ENCODE data around the gene PREX1. TPM values are rescaled to one million over a fixed set of nuclear protein-coding genes. Genes with fewer than 3 reads are reported as not detected.

The PREX1 gene
- total RNA-seq, 1 experiment from 2014 or later, result 20.0 TPM

GRCh38 chr20:48679599-48679998 lies 148.2 kb downstream of the PREX1 start:
- Histone ChIP-seq H3K4me1 (ENCODE audit: control insufficient read depth, insufficient read depth, low read length) (no peaks in the 10 kb centered on the region), H3K9me3 (ENCODE audit: control insufficient read depth, insufficient read depth, low read depth, low read length) (no peaks in the 10 kb centered on the region), H3K27ac (ENCODE audit: low read length) (no peak overlapping the region), H3K27me3 (ENCODE audit: control insufficient read depth, insufficient read depth, low read length) (no peaks in the 10 kb centered on the region), H3K4me3 (ENCODE audit: low read depth in 2 of 2, low read length in 2 of 2) (no peak overlapping the region), H3K36me3 (ENCODE audit: control insufficient read depth, insufficient read depth, low read length) (no peaks in the 10 kb centered on the region)
- intact Hi-C loops (cut with micrococcal nuclease; ENCODE audit: unreplicated experiment) (no loop called here), in situ Hi-C loops (cut with HindIII; ENCODE audit: low pct_unique_long_range_greater_than_20kb, low sequenced_read_pairs) (no loop called here)
- POLR2A ChIA-PET, result no interaction called here
- no peak for TF ChIP-seq TCF7L2 (IDR thresholded peaks at IDR 0.05; ENCODE audit: low read depth, low read length)
- TF ChIP-seq, protein P1, sequence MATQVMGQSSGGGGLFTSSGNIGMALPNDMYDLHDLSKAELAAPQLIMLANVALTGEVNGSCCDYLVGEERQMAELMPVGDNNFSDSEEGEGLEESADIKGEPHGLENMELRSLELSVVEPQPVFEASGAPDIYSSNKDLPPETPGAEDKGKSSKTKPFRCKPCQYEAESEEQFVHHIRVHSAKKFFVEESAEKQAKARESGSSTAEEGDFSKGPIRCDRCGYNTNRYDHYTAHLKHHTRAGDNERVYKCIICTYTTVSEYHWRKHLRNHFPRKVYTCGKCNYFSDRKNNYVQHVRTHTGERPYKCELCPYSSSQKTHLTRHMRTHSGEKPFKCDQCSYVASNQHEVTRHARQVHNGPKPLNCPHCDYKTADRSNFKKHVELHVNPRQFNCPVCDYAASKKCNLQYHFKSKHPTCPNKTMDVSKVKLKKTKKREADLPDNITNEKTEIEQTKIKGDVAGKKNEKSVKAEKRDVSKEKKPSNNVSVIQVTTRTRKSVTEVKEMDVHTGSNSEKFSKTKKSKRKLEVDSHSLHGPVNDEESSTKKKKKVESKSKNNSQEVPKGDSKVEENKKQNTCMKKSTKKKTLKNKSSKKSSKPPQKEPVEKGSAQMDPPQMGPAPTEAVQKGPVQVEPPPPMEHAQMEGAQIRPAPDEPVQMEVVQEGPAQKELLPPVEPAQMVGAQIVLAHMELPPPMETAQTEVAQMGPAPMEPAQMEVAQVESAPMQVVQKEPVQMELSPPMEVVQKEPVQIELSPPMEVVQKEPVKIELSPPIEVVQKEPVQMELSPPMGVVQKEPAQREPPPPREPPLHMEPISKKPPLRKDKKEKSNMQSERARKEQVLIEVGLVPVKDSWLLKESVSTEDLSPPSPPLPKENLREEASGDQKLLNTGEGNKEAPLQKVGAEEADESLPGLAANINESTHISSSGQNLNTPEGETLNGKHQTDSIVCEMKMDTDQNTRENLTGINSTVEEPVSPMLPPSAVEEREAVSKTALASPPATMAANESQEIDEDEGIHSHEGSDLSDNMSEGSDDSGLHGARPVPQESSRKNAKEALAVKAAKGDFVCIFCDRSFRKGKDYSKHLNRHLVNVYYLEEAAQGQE (IDR thresholded peaks at IDR 0.05; ENCODE audit: insufficient read depth in 1 of 2, low read depth in 2 of 2, low read length in 1 of 2), result no peak
- no TSS peak for BruUV-seq (replicated peaks)
- DNase-seq (ENCODE audit: low read depth, low spot score) (no peak), ATAC-seq (no peak; the same call in 1 of the 2 replicates)
- CTCF ChIA-PET, result no interaction called here

GRCh38 chr20:48679011-48679410 lies 148.8 kb downstream of the PREX1 start:
- Histone ChIP-seq H3K9me3 (ENCODE audit: control insufficient read depth, insufficient read depth, low read depth, low read length) (no peaks in the 10 kb centered on the region), H3K4me3 (ENCODE audit: low read depth in 2 of 2, low read length in 2 of 2) (no peak overlapping the region), H3K4me1 (ENCODE audit: control insufficient read depth, insufficient read depth, low read length) (no peaks in the 10 kb centered on the region), H3K27me3 (ENCODE audit: control insufficient read depth, insufficient read depth, low read length) (no peaks in the 10 kb centered on the region), H3K27ac (ENCODE audit: low read length) (no peak overlapping the region), H3K36me3 (ENCODE audit: control insufficient read depth, insufficient read depth, low read length) (no peaks in the 10 kb centered on the region)
- DNase-seq (ENCODE audit: low read depth, low spot score) (no peak), ATAC-seq (no peak)
- intact Hi-C loops (cut with micrococcal nuclease; ENCODE audit: unreplicated experiment), result no loop called here
- TF ChIP-seq, protein P2, sequence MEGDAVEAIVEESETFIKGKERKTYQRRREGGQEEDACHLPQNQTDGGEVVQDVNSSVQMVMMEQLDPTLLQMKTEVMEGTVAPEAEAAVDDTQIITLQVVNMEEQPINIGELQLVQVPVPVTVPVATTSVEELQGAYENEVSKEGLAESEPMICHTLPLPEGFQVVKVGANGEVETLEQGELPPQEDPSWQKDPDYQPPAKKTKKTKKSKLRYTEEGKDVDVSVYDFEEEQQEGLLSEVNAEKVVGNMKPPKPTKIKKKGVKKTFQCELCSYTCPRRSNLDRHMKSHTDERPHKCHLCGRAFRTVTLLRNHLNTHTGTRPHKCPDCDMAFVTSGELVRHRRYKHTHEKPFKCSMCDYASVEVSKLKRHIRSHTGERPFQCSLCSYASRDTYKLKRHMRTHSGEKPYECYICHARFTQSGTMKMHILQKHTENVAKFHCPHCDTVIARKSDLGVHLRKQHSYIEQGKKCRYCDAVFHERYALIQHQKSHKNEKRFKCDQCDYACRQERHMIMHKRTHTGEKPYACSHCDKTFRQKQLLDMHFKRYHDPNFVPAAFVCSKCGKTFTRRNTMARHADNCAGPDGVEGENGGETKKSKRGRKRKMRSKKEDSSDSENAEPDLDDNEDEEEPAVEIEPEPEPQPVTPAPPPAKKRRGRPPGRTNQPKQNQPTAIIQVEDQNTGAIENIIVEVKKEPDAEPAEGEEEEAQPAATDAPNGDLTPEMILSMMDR (IDR thresholded peaks at IDR 0.05), result no peak
- TF ChIP-seq TCF7L2 (IDR thresholded peaks at IDR 0.05; ENCODE audit: low read depth, low read length), result no peak
- TF ChIP-seq SIN3A (IDR thresholded peaks at IDR 0.05; ENCODE audit: borderline replicate concordance, insufficient read depth, low read depth, low read length), result no peak
- TF ChIP-seq, protein P1 (IDR thresholded peaks at IDR 0.05; ENCODE audit: insufficient read depth in 1 of 2, low read depth in 2 of 2, low read length in 1 of 2), result no peak
- TF ChIP-seq POLR2AphosphoS5 (IDR thresholded peaks at IDR 0.05; ENCODE audit: low read depth, low read length), result no peak
- ChIA-PET CTCF (no interaction called here), POLR2A (no interaction called here)
- no TSS peak for BruUV-seq (replicated peaks)
- in situ Hi-C loops (cut with HindIII; ENCODE audit: low pct_unique_long_range_greater_than_20kb, low sequenced_read_pairs), result no loop called here

All from Panc1 (cell line).